Stimulated activated CD4-positive, alpha-beta T cell treated with anti-CD3 and anti-CD28 coated beads, Interleukin-1b, Interleukin-23, amount 100 ng/mL, for 1 hour (primary cell): ENCODE results near the gene PGM5.
"Not testable (repeated sequence)": the region's sequence is repeated elsewhere in the genome, so short reads cannot be mapped to it uniquely, and the experiment has no call there.

ENCODE experiments used
- DNase-seq, 2 donors: peaks; one replicate each; pipeline ENCODE4 v3.0.0-alpha.2; 2020; ENCODE audit warnings: low read depth in 2 of 2

The PGM5 gene

GRCh38 chr9:68356380-68357118, at the start of gene PGM5:
Gene PGM5 (plus strand): TSS chr9:68356611. CDS start chr9:68357128, 517 bp downstream.
- not testable (repeated sequence) for DNase-seq

- not testable (repeated sequence) for DNase-seq
Measured at GRCh38 chr9:68307127-68307526, 49.3 kb upstream of the PGM5 start.

DNA sequence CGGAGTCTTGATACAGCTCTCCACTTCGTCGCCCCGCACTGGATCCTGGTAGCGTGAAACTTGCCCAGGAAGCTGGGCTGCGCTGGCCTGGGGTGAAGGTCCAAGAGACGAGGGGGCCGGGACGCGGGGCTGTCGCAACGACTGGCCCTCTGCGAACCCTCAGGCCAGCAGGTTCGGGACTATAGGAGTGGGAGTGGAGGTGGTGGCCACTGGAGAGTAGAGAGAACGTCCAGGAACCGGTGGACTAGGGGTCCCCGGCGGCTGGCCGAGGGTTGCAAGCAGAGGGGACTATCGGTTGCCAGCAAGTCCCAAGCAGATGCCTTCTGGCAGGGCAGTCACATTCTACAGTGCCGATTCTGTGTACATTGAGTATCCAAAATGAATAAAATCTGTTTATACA, 48.8 kb upstream of the PGM5 start:
- DNase-seq, result not testable (repeated sequence)

DNA sequence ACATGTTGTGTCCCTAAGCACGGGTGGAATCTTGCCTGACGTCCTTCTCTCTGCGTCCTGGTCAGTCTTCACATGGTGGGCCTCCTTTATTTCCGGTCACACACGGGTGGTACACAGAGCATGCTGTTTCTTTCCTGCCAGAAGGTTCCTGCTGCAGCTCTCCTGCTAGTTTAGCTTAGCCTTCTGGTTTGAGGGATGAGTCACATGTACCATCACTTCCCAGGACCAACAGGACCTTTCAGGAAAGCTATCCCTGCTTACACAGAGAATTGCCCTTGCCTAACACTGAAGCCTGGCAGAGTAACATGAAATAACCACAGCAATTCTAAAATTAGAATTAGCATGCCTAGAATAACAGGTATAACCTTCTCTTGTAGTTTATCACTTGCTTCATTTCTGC, 45.2 kb upstream of the PGM5 start:
- DNase-seq, result not testable (repeated sequence)

- DNase-seq, result not testable (repeated sequence)
Measured at GRCh38 chr9:68318209-68318608, 38.2 kb upstream of the PGM5 start.

- DNase-seq, result not testable (repeated sequence)
Measured at GRCh38 chr9:68323749-68324148, 32.7 kb upstream of the PGM5 start.

DNA sequence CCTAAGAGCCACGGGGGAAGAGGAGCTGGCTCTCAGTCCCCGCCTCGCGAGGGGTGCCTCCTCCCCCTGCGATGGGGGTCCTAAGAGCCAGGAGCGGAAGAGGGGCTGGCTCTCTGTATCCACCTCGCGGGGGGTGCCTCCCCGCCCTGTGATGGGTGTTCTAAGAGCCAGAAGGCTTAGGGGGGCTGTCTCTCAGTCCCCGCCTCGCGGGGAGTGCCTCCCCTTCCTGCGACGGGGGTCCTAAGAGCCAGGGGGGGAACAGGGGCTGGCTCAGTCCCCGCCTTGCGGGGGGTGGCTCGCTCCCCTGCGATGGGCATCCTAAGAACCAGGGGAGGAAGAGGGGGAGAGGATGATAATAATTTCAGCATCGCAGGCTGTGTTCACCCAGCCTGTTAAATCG, 31.9 kb upstream of the PGM5 start:
- not testable (repeated sequence) for DNase-seq

DNA sequence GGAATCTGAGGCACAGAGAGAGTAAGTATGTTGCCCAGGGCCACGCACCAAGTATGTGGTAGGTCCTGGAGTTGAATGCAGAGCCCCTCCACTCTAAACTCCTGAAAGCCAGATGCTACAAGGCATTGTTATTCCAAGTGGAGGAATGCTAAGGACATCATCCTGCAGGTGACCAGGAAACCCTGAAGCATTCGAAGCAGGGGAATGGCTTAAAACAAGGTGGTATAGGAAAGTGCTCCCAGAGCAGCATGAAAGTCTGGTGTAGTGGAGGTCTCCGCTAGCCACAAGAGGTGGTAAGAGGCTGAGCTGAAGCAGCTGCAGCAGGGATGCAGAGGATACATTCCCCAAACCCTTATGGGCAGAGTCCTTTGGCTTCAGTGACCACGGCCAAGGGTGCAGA, 27.3 kb upstream of the PGM5 start:
- DNase-seq, result not testable (repeated sequence)

- not testable (repeated sequence) for DNase-seq
Measured at GRCh38 chr9:68330531-68331173, 25.8 kb upstream of the PGM5 start.

- not testable (repeated sequence) for DNase-seq
Measured at GRCh38 chr9:68332122-68332521, 24.3 kb upstream of the PGM5 start.

- not testable (repeated sequence) for DNase-seq
Measured at GRCh38 chr9:68335935-68336334, 20.5 kb upstream of the PGM5 start.

DNA sequence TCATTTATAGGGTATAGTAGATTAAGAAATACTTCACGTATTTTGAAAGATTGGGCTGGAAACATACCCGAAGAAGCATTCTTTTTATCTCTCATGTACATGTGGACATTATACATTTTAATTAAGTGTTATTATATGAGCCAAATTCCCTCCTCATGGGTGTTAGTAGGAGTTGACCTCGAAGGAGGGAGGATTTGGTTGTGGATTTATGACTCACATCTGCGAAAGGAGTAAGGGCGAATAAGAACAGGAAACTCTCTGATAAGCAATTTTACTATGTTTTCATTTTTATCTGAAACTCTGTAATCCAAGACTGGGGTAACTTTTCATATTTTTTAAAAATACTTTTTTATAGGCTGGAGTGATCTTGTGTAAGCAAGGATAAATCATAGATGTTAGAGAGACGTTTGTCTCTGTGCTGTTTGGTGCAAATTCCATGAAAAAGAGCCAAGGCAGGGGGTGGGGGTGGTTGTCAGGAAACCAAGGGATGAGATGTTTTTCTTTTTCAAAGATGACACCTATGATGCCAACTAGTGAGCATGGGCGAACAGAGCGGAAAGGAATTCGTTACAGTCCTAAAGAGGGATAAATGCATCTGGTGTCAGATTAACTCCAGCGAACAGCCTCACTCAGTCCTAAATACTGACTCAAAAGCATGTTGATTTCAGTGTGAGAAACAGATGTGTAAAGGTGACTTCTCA, 19.6 kb upstream of the PGM5 start:
- not testable (repeated sequence) for DNase-seq

DNA sequence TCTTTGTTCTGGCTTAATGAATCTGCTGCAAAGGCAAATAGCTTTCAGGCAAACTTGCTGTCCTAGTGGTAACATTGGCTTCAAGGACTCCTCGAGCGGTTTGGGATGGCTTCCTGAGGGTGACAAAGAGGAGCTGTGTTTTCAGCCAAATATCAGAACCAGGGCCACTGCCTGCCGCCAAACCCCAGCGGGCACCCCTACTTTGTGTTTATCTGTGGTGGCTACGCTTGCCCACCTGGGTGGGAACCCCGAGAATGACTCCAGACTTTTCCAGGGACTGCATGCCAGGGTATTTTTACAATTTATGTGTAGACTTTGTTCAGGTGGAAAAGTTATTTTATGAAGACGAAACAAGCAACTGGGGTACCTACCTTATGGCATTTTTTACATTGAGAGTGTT, 18.4 kb upstream of the PGM5 start:
- DNase-seq, result not testable (repeated sequence)

GRCh38 chr9:68342265-68343025, 14.0 kb upstream of the PGM5 start:
- DNase-seq, result not testable (repeated sequence)

GRCh38 chr9:68343242-68343641, 13.2 kb upstream of the PGM5 start:
- DNase-seq, result not testable (repeated sequence)

GRCh38 chr9:68343992-68344391, 12.4 kb upstream of the PGM5 start:
- DNase-seq, result not testable (repeated sequence)

GRCh38 chr9:68351689-68352088, 4.7 kb upstream of the PGM5 start:
- DNase-seq, result not testable (repeated sequence)

DNA sequence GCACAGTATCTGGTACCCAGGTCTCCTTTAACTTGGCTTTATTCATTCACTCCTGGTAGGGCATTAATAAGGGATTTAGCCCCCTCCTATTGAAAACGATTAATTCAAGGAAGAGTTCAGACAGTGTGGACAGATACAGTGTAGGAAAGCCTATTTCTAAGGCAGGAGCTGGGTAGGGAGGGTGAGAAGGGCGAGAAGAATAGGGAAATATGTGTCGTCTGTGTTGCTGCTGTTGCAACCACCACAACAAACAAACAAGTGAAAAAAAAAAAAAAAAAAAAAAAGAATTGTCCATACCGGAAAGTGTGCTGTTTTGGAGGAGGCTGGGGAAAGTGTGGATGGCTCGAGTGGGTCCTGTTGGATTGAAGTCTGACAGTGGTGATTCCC, 425 bp upstream of the PGM5 start:
- DNase-seq, result not testable (repeated sequence)

GRCh38 chr9:68357119-68357714, 806 bp downstream of the PGM5 start:
- DNase-seq, result not testable (repeated sequence)

- DNase-seq, result not testable (repeated sequence)
Measured at GRCh38 chr9:68366933-68367547, 10.6 kb downstream of the PGM5 start.

DNA sequence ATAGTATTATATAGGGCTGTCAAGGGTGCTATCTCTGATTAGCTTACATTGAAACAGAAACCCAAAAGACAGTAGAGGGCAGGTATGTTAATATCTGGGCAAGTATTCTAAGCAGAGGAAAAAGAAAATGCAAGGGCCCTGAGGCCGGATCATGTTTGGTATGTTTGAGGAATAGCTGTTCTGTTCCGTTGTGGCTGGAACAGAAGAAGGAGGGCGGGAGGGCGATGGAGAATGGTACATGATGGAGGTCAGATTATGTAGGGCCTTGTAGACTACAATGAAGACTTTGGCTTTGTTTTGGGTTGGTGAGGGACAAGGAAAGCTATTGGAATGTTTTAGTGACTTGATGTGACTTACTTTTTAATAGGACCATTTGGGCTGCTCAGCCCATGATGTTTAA, 19.4 kb downstream of the PGM5 start:
- DNase-seq, result not testable (repeated sequence)
